SK-N-SH (cell line): ENCODE measurements around the gene CYP27A1. TPM values are rescaled to one million over a fixed set of nuclear protein-coding genes. Genes with fewer than 3 reads are reported as not detected.

Source experiments
- CTCF ChIA-PET: fragments of 300-600, 350-600 bp; formaldehyde crosslinking; extraction: SDS; loops from one replicate; lab custom pipeline; 2021; lab: Yijun Ruan, JAX
- POLR2A ChIA-PET: fragments of 350-600 bp; sonication (Branson Sonifier 250); formaldehyde crosslinking; extraction: SDS; loops from one replicate; lab custom pipeline; 2020; ENCODE audit warnings: antibody characterized with exemption, inconsistent platforms; lab: Yijun Ruan, JAX
- DNase-seq: peaks from one replicate; pipeline ENCODE4 v3.0.0; 2012
- H2AFZ ChIP-seq: fragments of 200-600 bp; sonication (generic); 2 replicates; pipeline ENCODE4 v1.8.1; 2016; ENCODE audit warnings: antibody characterized with exemption, mild to moderate bottlenecking, low read depth
- H3F3A ChIP-seq: fragments of 200-600 bp; sonication (generic); replicated peaks from 2 replicates; pipeline ENCODE3; 2016; ENCODE audit warnings: antibody characterized with exemption, mild to moderate bottlenecking; ENCODE audit not compliant: insufficient read depth
- H3K27ac ChIP-seq, 2 experiments: fragments of 200-500 bp in 1 of 2; fragments of 200-600 bp in 1 of 2; sonication (Bioruptor generic) in 1 of 2; sonication (generic), shearing (Covaris generic) in 1 of 2; 2 replicates each; pipeline versions ENCODE4 v1.5.1 to v1.6.1; 2014 to 2016; ENCODE audit warnings: low read depth in 2 of 2, inconsistent platforms in 1 of 2, low read length in 1 of 2, mild to moderate bottlenecking in 1 of 2, mixed read lengths in 1 of 2
- H3K27me3 ChIP-seq: fragments of 200-600 bp; sonication (generic), shearing (Covaris generic); 2 replicates; pipeline ENCODE4 v1.6.1; 2016; ENCODE audit warnings: mixed run types; ENCODE audit not compliant: insufficient read depth
- H3K36me3 ChIP-seq, 2 experiments: fragments of 200-500 bp in 1 of 2; fragments of 200-600 bp in 1 of 2; sonication (Bioruptor generic) in 1 of 2; sonication (generic) in 1 of 2; replicated peaks in 1 of 2; 2 replicates each; pipeline versions ENCODE3 to v1.5.1; 2014 to 2016; ENCODE audit warnings: low read length in 1 of 2, mild to moderate bottlenecking in 1 of 2; ENCODE audit not compliant: insufficient read depth in 2 of 2, control insufficient read depth in 1 of 2
- H3K4me1 ChIP-seq, 2 experiments: fragments of 200-500 bp in 1 of 2; fragments of 200-600 bp in 1 of 2; sonication (Bioruptor generic) in 1 of 2; sonication (generic), shearing (Covaris generic) in 1 of 2; 2 replicates each; pipeline versions ENCODE4 v1.5.1 to v1.6.1; 2014 to 2016; ENCODE audit warnings: low read depth in 1 of 2, low read length in 1 of 2, mixed run types in 1 of 2; ENCODE audit not compliant: insufficient read depth in 2 of 2, control insufficient read depth in 1 of 2
- H3K4me2 ChIP-seq: fragments of 200-600 bp; sonication (generic), shearing (Covaris generic); 2 replicates; pipeline ENCODE4 v1.6.1; 2017; ENCODE audit warnings: mixed run types
- H3K4me3 ChIP-seq, 2 experiments: fragments of 200-500 bp in 1 of 2; fragments of 200-600 bp in 1 of 2; sonication (Bioruptor generic) in 1 of 2; sonication (generic), shearing (Covaris generic) in 1 of 2; 2 replicates each; pipeline versions ENCODE4 v1.5.1 to v1.8.1; 2014 to 2016; ENCODE audit warnings: low read depth in 2 of 2, inconsistent platforms in 1 of 2, low read length in 1 of 2, mild to moderate bottlenecking in 1 of 2, mixed read lengths in 1 of 2, moderate library complexity in 1 of 2
- H3K79me2 ChIP-seq: fragments of 200-600 bp; sonication (generic); 2 replicates; pipeline ENCODE4 v1.8.1; 2017; ENCODE audit warnings: mild to moderate bottlenecking; ENCODE audit not compliant: insufficient read depth
- H3K9ac ChIP-seq: fragments of 200-600 bp; sonication (generic); 2 replicates; pipeline ENCODE4 v1.6.1; 2017; ENCODE audit warnings: mixed run types
- H3K9me2 ChIP-seq: fragments of 200-600 bp; sonication (generic); 2 replicates; pipeline ENCODE4 v1.6.1; 2017; ENCODE audit warnings: mixed run types
- H3K9me3 ChIP-seq: fragments of 200-600 bp; sonication (generic); 2 replicates; pipeline ENCODE4 v1.6.1; 2017; ENCODE audit warnings: mixed run types, mild to moderate bottlenecking, moderate library complexity
- H4K20me1 ChIP-seq: fragments of 200-600 bp; sonication (generic); 2 replicates; pipeline ENCODE4 v1.6.1; 2017; ENCODE audit warnings: mild to moderate bottlenecking, mixed run types; ENCODE audit not compliant: insufficient read depth
- CHD2 ChIP-seq: fragments of 150-350 bp; IDR thresholded peaks from 2 replicates; pipeline ENCODE4 v1.6.1; 2018; ENCODE audit warnings: low read length; ENCODE audit not compliant: partially characterized antibody
- CTCF ChIP-seq: fragments of 200-600 bp; sonication (generic); IDR thresholded peaks from 2 replicates; pipeline ENCODE4 v1.6.1; 2017; ENCODE audit warnings: antibody characterized with exemption, mild to moderate bottlenecking, moderate library complexity
- ELF1 ChIP-seq: IDR thresholded peaks from 2 replicates; pipeline ENCODE4 v1.4.0; 2012
- EP300 ChIP-seq, 2 experiments: IDR thresholded peaks; 2 replicates each; pipeline versions ENCODE4 v1.4.0 to v1.6.1; 2012; ENCODE audit warnings: borderline replicate concordance in 1 of 2, low read depth in 1 of 2, low read length in 1 of 2
- FOXJ3 ChIP-seq: sonication (generic); formaldehyde crosslinking; IDR thresholded peaks from 2 replicates; pipeline ENCODE4 v1.5.1; 2020; ENCODE audit warnings: mild to moderate bottlenecking, missing genetic modification reagents
- GABPA ChIP-seq: IDR thresholded peaks from 2 replicates; pipeline ENCODE4 v1.4.0; 2012; ENCODE audit warnings: low read depth, mild to moderate bottlenecking
- JUND ChIP-seq: IDR thresholded peaks from 2 replicates; pipeline ENCODE4 v1.4.0; 2012
- MXI1 ChIP-seq: IDR thresholded peaks from 2 replicates; pipeline ENCODE4 v1.6.1; 2012; ENCODE audit warnings: mild to moderate bottlenecking, low read depth, low read length, improper control_type of control experiment
- NRF1 ChIP-seq: IDR thresholded peaks from 2 replicates; pipeline ENCODE4 v1.6.1; 2012; ENCODE audit warnings: low read depth, mild to moderate bottlenecking, low read length
- POLR2AphosphoS5 ChIP-seq: IDR thresholded peaks from 2 replicates; pipeline ENCODE4 v1.6.1; 2012; ENCODE audit warnings: low read depth, low read length
- RCOR1 ChIP-seq: fragments of 150-350 bp; IDR thresholded peaks from 2 replicates; pipeline ENCODE4 v1.6.1; 2017; ENCODE audit warnings: antibody characterized with exemption, low read length
- REST ChIP-seq: IDR thresholded peaks from 2 replicates; pipeline ENCODE4 v1.6.1; 2012; ENCODE audit warnings: mild to moderate bottlenecking, low read depth, low read length, moderate library complexity
- RFX5 ChIP-seq: IDR thresholded peaks from 2 replicates; pipeline ENCODE4 v1.6.1; 2012; ENCODE audit warnings: mild to moderate bottlenecking, improper control_type of control experiment, low read length
- SIN3A ChIP-seq: IDR thresholded peaks from 2 replicates; pipeline ENCODE4 v1.6.1; 2012; ENCODE audit warnings: low read depth, mild to moderate bottlenecking, low read length, moderate library complexity, borderline replicate concordance
- TAF1 ChIP-seq: IDR thresholded peaks from 2 replicates; pipeline ENCODE4 v1.6.1; 2012; ENCODE audit warnings: low read depth, mild to moderate bottlenecking, low read length, moderate library complexity, borderline replicate concordance
- TCF12 ChIP-seq: IDR thresholded peaks from 2 replicates; pipeline ENCODE4 v1.4.0; 2012
- USF1 ChIP-seq: IDR thresholded peaks from 2 replicates; pipeline ENCODE4 v1.4.0; 2012; ENCODE audit warnings: low read depth, borderline replicate concordance
- YY1 ChIP-seq: IDR thresholded peaks from 2 replicates; pipeline ENCODE4 v1.4.0; 2012; ENCODE audit warnings: low read depth, mild to moderate bottlenecking
- ZBTB33 ChIP-seq: IDR thresholded peaks from 2 replicates; pipeline ENCODE4 v1.4.0; 2012; ENCODE audit warnings: low read depth, borderline replicate concordance
- WGBS: methylation state at CpG from one replicate; pipeline ENCODE4 v1.1.6; 2017; ENCODE audit warnings: low lambda C conversion rate; 5-methylcytosine and 5-hydroxymethylcytosine counted together
- polyA plus RNA-seq, 3 experiments: library from polyadenylated mRNA; depleted of rRNA; stranded (reverse); fragments of >200 nt; gene quantifications; 2 replicates each; pipeline ENCODE4 v1.2.3, GENCODE V29; 2012

The CYP27A1 gene
- polyA plus RNA-seq, 1 of the 3 experiments (the other 2 are of a cell fraction): 0.54 TPM

- no peak for TF ChIP-seq NRF1
- TF ChIP-seq MXI1: no peak
- TF ChIP-seq RFX5: no peak
- TF ChIP-seq, all 33 proteins: peak for 0
- 70% methylated on average over 11 of the region's 11 CpGs for WGBS
- Histone ChIP-seq H3K4me1 (no peaks in the 10 kb centered on the region; a peak in 1 of 4 replicates), H3K4me2 (no peak overlapping the region), H3K27ac (no peak overlapping the region), H3K9me2 (no peaks in the 10 kb centered on the region), H2AFZ (no peak overlapping the region), H3F3A (no peaks in the 10 kb centered on the region), H3K27me3 (no peaks in the 10 kb centered on the region; the same call in 1 of the 2 replicates), H3K9me3 (no peaks in the 10 kb centered on the region), H3K9ac (no peak overlapping the region), H3K79me2 (no peaks in the 10 kb centered on the region), H3K4me3 (no peak overlapping the region), H3K36me3 (no peaks in the 10 kb centered on the region), H4K20me1 (no peaks in the 10 kb centered on the region)
- DNase-seq: no peak
- ChIA-PET POLR2A (no interaction called here), CTCF (interaction anchor here (1.2 kb wide), 1 partner anchor 33 kb away, joined by 3 read pairs; no protein-coding TSS in a partner anchor)
Measured at GRCh38 chr2:218813771-218814460, 32.0 kb downstream of the CYP27A1 start.

GRCh38 chr2:218814540-218815243 lies 32.7 kb downstream of the CYP27A1 start:
- Histone ChIP-seq H3K9me2 (no peaks in the 10 kb centered on the region), H3K9ac (no peak overlapping the region), H3K36me3 (no peaks in the 10 kb centered on the region), H4K20me1 (no peaks in the 10 kb centered on the region), H3K27ac (no peak overlapping the region), H3K9me3 (no peaks in the 10 kb centered on the region), H3K4me1 (no peaks in the 10 kb centered on the region; a peak in 1 of 4 replicates), H2AFZ (no peak overlapping the region), H3F3A (no peaks in the 10 kb centered on the region), H3K4me3 (no peak overlapping the region), H3K4me2 (no peak overlapping the region), H3K27me3 (no peaks in the 10 kb centered on the region; the same call in 1 of the 2 replicates), H3K79me2 (no peaks in the 10 kb centered on the region)
- 82% methylated on average over 8 of the region's 13 CpGs for WGBS
- ChIA-PET CTCF (interaction anchor here (1.2 kb wide), 1 partner anchor 33 kb away, joined by 3 read pairs; no protein-coding TSS in a partner anchor), POLR2A (no interaction called here)
- DNase-seq: no peak
- no peak for TF ChIP-seq GABPA
- TF ChIP-seq USF1: no peak
- TF ChIP-seq REST: no peak
- TF ChIP-seq TAF1: no peak
- TF ChIP-seq YY1: no peak
- TF ChIP-seq EP300 (IDR thresholded peaks at IDR 0.05; ENCODE audit: borderline replicate concordance in 1 of 2, low read depth in 1 of 2, low read length in 1 of 2): no peak
- TF ChIP-seq CHD2: no peak
- no peak for TF ChIP-seq RFX5
- no peak for TF ChIP-seq ZBTB33
- no peak for TF ChIP-seq POLR2AphosphoS5
- TF ChIP-seq JUND: no peak
- no peak for TF ChIP-seq TCF12
- TF ChIP-seq ELF1: no peak
- no peak for TF ChIP-seq SIN3A
- TF ChIP-seq RCOR1: no peak
- no peak for TF ChIP-seq FOXJ3 (CRISPR knock-in tag)
- no peak for TF ChIP-seq CTCF
